SW 1271 (cell line): ENCODE results near the gene KCNAB1.
"Not testable (repeated sequence)": the region's sequence is repeated elsewhere in the genome, so short reads cannot be mapped to it uniquely, and the experiment has no call there.

Experiments used
- DNase-seq, 2 experiments: peaks; one replicate each; lab custom pipeline; 2025; lab: John Stamatoyannopoulos, UW

Gene KCNAB1

GRCh38 chr3:156218353-156218744 is 98.0 kb downstream of the KCNAB1 start:
- DNase-seq, result no peak

GRCh38 chr3:156222381-156222780 is 102.0 kb downstream of the KCNAB1 start:
- DNase-seq, result not testable (repeated sequence)

GRCh38 chr3:156224046-156224445 is 103.7 kb downstream of the KCNAB1 start:
- not testable (repeated sequence) for DNase-seq

GRCh38 chr3:156226676-156227420 is 106.5 kb downstream of the KCNAB1 start:
- DNase-seq, result no peak

GRCh38 chr3:156227704-156228103 is 107.3 kb downstream of the KCNAB1 start:
- no peak for DNase-seq

- no peak for DNase-seq
These were observed 110.0 kb downstream of the KCNAB1 start for GRCh38 chr3:156230278-156230900.

- DNase-seq, result not testable (repeated sequence)
These were observed 110.8 kb downstream of the KCNAB1 start for GRCh38 chr3:156231221-156231620.

GRCh38 chr3:156233876-156234275 is 113.5 kb downstream of the KCNAB1 start:
- DNase-seq, result no peak

GRCh38 chr3:156236556-156237260 is 116.3 kb downstream of the KCNAB1 start:
- no peak for DNase-seq

- DNase-seq, result no peak
These were observed 120.3 kb downstream of the KCNAB1 start for GRCh38 chr3:156240642-156241041.

GRCh38 chr3:156246961-156247725 is 126.8 kb downstream of the KCNAB1 start:
- no peak for DNase-seq

GRCh38 chr3:156250550-156250949 is 130.2 kb downstream of the KCNAB1 start:
- no peak for DNase-seq

- DNase-seq, result no peak
These were observed 131.0 kb downstream of the KCNAB1 start for GRCh38 chr3:156251424-156251823.

- no peak for DNase-seq
These were observed 132.3 kb downstream of the KCNAB1 start for GRCh38 chr3:156252656-156253055.

GRCh38 chr3:156253150-156253549 is 132.8 kb downstream of the KCNAB1 start:
- DNase-seq, result no peak

GRCh38 chr3:156256256-156256655 is 135.9 kb downstream of the KCNAB1 start:
- no peak for DNase-seq

GRCh38 chr3:156256945-156257344 is 136.6 kb downstream of the KCNAB1 start:
- DNase-seq, result no peak

GRCh38 chr3:156258301-156258700 is 137.9 kb downstream of the KCNAB1 start:
- no peak for DNase-seq

- DNase-seq, result no peak
These were observed 139.5 kb downstream of the KCNAB1 start for GRCh38 chr3:156259896-156260295.

GRCh38 chr3:156260331-156260730 is 140.0 kb downstream of the KCNAB1 start:
- DNase-seq, result no peak

GRCh38 chr3:156264771-156265170 is 144.4 kb downstream of the KCNAB1 start:
- DNase-seq, result no peak

- DNase-seq, result no peak
These were observed 151.1 kb downstream of the KCNAB1 start for GRCh38 chr3:156271508-156271907.
